ENCODE data around the gene SLC35G6.

DNA sequence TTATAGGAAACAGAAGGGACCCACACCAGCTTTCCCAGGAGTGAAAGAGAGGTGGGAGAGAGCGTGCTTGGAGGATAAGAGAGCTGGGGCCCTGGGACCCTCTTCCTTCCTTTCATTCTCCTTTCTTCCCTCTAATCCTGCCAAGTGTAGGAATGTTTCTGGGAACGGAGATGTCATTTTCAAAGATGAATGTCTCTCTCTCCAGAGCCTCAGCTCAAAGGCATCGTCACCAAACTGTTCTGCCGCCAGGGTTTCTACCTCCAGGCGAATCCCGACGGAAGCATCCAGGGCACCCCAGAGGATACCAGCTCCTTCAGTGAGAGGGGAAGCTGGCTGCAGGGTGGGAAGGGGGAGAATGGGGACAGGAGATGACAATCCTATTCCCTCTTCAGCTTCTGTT, 40.0 kb upstream of the SLC35G6 start:
- TF ChIP-seq, protein P1, sequence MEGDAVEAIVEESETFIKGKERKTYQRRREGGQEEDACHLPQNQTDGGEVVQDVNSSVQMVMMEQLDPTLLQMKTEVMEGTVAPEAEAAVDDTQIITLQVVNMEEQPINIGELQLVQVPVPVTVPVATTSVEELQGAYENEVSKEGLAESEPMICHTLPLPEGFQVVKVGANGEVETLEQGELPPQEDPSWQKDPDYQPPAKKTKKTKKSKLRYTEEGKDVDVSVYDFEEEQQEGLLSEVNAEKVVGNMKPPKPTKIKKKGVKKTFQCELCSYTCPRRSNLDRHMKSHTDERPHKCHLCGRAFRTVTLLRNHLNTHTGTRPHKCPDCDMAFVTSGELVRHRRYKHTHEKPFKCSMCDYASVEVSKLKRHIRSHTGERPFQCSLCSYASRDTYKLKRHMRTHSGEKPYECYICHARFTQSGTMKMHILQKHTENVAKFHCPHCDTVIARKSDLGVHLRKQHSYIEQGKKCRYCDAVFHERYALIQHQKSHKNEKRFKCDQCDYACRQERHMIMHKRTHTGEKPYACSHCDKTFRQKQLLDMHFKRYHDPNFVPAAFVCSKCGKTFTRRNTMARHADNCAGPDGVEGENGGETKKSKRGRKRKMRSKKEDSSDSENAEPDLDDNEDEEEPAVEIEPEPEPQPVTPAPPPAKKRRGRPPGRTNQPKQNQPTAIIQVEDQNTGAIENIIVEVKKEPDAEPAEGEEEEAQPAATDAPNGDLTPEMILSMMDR (conservative IDR thresholded peaks at IDR 0.05) = no peak
- no peak for TF ChIP-seq ZFX (IDR thresholded peaks at IDR 0.05)
